Globus pallidus (tissue), 1 donor: ENCODE results near the gene TMEM175.

Source experiments
- DNase-seq: peaks from one replicate; pipeline ENCODE4 v3.0.0-alpha.2; 2015; ENCODE audit warnings: low spot score

Gene TMEM175

DNA sequence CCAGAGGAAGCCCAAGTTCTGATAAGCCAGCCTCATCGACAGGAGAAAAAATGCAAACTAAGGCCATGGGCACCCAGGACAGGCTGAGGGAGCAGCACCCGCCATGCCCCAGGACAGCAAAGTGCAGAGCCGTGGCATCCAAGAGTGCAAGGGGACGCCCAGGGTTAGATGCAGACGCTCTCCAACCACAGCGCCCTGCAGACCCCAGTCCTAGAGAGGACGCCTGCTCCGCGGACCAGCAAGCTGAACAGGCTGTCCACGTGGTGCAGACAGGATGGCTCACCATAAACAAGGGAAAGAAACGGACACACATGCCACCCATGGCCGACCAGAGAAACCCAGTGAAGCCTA, 32.7 kb upstream of the TMEM175 start:
- DNase-seq: no peak

DNA sequence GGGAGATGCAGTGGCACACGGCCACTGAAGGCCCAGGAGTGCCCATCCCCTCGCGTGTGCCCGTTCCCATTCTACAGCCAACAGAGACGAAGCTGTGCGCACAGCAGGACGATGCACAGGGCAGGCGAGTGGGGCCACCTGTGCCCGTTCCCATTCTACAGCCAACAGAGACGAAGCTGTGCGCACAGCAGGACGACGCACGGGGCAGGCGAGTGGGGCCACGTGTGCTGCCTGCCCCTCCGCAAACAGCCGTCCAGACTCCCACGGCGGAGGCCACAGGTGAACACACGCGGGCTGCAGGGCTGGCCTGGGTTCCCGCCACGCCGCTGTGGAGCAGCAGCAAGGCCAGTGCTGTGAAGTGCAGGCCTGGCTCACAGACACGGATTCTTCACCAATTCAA, 32.2 kb upstream of the TMEM175 start:
- no peak for DNase-seq

DNA sequence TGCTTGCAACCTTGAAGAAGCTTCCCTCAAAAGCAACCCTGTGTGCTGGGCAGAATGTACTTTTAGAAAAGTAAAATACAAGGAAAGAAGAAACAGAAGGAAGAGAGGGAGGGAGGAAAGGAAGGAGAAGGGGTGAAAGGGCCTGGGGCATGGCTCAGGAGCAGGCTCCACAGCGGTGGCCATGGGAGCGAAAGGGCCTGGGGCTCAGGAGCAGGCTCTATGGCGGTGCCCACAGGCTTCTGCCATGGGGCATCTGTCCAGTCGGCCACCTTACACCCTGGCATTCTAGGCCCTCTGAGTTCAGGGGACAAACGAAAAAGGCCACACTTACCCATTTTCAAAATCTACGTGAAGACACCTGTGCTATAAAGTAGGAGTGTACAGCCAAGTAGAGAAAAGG, 31.5 kb upstream of the TMEM175 start:
- DNase-seq: no peak

DNA sequence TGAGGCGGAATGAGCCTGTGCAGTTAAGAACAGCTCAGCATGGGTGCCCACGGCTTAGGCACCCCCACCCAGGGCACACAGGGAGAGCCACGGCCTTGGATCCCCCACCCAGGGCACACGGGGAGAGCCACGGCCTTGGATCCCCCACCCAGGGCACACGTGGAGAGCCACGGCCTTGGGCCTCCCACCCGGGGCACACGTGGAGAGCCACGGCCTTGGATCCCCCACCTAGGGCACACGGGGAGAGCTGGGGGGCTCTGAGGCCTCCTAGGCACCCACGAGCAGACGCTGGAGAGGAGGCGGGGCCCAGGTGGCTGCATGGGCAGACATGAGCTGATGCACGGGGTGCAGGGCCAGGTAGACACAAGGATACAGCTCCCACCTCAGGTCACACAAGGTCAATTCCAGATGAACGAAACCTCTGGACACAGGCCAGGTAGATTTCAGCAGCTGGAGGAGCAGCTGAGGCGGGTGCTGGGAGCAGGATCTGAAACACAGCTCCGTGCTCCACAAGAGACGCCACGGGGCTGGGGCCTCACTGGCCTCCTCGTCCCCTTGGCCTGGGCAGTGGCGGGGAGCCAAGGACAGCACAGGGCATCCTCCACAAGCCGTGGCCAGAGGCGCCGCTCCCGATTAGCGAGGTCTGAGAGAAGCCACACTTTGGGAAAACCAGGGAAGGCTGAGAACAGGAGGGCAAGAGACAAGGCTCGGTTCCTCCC, 30.9 kb upstream of the TMEM175 start:
- no peak for DNase-seq

DNA sequence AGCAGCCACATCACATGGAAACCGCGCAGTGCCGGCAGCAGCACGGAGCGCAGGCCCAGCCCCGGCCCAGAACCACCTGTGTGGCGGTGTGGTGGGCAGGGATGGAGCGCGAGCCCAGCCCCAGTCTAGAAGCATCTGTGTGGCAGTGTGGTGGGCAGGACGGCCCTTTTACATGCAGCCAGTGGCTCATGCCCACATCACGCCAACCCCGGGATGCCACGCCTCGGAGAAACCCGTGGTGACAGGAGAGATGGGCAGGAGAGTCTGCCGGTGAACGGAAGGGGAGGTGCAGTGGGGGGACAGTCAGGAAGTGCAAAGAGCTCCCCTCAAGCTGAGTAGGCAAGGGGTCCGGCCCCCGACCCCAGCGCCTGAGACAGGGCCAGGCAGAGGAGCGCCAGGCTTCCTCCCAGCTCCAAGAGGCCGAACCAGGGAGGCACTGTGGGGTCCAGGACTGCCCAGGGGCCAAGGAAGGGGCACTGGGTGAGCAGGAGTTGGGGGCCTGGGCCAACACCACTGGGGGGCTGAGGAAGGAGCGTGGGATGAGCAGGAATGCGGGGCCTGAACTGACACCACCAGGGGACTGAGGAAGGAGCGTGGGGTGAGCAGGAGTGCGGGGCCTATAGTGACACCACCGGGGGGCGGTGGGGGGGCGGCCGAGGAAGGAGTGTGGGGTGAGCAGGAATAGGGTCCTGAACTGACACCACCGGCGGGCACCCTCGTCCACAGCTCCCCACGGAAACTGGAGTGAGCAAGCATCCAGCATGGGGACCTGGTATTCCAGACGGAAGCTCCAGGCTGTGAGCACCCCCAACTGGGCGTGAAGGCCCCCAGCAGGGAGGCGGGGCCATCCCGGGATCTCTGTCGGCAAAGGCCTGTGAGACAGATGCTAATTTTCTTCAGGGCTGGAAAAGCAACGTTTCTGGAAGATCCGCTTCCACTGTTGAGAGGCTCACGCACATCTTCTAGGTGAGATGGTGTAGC, 28.9 kb upstream of the TMEM175 start:
- DNase-seq: no peak

DNA sequence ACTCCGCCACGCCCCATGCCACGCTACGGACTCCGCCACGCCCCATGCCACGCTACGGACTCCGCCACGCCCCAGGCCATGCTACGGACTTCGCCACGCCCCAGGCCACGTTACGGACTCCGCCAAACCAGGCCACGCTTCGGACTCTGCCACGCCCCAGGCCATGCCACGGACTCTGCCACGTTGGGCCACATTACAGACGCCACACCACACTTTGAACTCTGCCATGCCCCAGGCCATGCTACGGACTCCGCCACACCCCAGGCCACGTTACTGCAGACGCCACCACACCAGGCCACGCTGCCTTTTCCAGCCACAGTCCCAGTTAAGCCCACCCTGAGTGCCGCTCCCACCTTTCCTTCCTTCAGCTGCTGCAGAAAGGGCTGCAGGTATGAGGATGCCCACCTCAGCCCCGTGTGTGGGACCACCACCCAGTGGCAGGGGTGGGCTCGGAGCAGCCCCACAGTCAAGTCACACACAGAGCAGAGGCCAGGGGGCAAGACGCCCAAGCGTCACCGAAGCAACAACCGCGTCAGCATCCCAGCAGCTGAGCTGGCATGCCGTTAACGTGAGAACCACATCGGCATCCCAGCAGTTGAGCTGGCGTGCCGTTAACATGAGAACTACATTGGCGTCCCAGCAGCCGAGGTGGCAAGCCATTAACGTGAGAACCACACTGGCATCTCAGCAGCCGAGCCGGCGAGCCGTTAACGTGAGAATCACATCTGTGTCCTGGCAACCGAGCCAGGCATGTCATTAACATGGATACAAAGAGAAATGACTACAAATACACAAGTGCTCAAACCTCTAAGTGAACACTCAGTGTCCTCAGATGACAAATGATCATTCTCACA, 26.5 kb upstream of the TMEM175 start:
- DNase-seq: no peak

DNA sequence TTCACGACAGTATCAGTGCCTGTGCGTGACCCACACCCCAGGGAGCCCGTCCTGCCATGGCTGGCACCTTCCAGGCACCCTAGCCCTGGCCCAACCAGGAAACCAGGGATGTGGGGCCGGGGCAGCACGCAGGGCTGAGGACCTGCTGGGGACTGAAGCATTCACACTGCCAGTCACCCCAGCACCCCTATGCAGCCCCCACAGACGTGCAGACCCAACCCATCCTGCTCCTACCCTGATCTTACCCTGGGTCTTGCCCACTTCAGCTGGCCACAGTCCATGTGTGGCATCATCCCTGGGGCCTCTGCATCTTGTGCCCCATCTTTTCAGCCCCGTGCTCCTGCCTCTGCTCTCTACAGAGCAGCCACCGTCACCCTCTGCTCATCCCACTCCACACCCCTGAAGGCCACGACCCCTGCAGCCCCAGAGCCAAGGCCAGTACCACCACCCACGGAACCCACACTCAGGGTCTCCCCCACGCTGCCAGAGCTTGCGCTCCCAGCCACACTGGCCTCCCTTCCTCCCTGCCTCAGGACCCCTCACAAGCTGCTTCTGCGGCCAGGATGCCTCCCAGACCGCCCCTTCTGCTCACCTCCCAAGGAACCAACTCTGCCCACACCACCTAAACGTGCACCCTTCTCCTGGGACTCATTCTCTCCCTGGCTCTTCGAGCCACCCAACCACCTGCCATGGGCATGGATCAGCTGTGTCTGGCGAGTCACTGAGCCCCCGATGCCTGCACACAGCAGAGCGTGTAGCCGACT, 25.7 kb upstream of the TMEM175 start:
- DNase-seq: no peak

DNA sequence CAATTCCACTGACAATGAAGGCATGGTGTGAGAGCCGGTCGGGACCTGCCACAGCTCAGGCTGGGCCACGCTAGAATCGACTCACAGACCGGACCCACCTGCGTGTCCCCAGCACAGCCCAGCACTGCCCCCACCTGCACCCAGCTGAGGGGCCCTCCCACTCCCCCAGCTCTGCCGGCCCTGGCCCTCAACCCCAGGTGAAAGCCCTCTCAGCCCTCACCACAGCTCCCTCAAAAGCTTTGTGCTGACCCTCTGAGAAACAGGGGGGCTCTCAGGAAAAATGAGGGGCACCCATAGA, 25.2 kb upstream of the TMEM175 start:
- DNase-seq: no peak

DNA sequence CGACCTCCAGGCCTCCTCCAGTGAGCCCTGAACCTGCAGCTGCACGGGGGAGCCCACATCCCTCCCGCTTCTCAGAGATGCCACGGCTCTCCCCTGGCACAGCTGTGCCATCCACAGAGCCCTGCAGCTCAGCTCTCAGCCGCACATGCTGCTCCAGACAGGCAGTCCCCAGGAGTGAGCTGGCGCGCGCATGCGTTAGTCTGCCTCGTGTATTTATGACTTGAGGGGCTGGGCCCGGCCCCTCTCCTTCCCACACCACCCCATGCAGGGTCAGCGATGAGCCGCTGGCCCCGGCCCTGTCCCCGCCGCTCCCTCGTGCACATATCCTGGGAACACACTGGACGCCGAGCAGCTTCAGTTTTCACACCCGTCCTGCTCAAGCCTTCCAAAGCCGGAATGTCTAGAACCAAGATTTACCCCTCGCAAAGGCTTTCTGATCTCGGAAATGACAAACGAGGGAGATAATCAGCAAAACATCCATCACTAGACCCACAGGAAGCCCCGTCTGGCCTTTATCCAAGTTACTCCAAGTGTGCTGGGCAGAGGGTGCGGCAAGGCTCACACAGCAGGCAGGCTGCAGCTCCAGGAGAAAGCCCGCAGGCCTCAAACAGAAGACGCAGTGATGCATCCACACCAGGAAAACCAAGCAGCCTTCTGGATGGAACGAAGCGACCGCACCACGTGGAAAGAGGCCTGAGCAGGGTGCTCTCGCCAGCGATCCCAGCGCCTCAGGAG, 24.4 kb upstream of the TMEM175 start:
- no peak for DNase-seq

DNA sequence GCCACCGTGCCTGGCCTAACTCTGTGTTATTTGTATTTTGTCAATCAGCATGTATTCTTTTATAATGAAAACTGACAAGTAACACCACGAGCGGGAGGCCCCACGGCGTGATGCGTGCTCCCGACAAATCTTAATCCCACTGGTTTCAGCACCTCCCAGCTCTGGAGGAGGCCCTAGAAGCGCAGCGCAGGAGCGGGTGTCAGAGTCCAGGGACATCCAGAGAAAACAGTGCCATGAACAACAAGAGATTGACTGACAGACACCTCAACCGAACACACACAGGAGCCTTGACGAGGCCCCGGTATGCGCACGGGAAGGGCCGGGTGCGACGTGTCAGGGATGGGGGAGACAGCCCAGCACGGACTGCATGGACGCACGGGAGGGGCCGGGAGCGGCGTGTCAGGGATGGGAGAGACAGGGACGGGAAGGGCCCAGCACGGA, 23.1 kb upstream of the TMEM175 start:
- DNase-seq: no peak

DNA sequence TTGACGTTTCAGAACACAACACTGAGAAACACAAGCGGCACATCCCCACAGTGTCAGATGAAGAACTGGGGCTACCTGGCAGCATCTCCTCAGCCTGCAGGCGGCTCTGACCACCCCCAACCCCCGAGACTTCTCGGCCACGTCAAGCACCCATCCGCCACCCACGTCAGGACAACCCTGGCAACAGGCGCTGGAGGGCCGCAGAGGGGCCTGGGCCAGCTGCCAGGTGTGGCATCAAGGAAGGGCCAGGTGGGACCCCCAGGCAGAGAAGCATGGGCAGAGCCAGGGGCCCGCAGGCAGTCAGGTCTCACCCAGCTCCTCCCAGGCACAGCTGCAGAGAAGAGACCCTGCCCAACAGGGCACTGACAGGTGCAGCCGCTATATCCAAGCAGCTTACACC, 22.4 kb upstream of the TMEM175 start:
- no peak for DNase-seq

DNA sequence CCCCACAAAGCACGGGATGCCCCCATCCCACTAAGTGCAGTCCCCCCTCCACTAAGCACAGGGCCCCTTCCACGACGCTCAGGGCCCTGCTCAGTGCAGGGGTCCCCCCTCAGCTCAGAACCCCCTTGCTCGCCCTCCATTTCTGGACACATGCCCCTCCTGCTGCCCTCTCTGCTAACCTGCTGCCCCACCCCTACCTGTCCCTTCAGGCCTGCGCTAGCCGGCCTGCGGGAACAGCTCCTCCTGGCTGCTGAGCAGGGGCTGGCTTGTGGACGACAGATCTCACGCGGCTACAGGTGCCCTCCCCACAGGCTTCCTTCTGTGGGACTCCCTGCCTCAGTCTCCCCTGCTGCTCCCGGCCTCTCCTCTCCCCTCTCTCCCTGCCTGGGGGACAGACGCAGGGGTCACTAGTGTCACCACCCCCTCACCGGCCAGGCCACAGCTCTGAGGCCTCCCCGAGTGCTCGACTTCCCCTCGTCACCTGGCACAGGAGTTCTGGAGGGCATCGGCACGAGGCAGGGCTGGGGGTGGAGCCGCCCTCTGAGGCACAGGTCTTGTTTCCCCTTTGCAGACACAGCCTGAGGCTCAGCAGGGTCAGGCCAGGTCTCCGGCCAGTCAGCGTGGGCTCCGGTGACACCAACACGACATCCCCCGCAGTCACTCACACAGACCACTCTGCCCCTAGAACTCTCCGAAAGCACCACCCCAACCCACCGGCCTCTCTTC, 21.7 kb upstream of the TMEM175 start:
- no peak for DNase-seq

DNA sequence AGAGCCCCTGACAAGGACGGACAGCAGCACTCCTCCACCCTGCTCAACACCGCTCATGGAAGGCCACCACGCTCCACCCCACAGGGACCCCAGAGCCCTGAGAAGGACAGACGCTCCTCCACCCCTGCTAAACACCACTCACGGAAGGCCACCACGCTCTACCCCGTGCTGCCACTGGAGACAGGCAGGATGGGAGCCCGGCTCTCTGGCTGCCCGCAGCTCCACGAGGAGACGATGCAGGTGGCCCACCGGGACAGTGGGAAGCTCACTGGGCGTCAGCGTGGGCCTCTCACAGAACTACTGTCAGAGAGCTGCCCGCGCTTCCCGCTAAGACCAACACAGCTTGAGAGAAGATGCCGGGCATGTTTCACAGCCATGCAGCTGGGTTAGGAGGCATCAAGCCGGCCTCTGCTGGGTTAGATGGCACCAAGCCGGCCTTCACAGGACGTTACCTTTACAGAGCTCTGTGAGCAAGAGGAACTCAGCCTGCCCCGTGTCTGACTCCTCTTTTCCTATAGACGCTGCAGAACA, 21.0 kb upstream of the TMEM175 start:
- DNase-seq: no peak

DNA sequence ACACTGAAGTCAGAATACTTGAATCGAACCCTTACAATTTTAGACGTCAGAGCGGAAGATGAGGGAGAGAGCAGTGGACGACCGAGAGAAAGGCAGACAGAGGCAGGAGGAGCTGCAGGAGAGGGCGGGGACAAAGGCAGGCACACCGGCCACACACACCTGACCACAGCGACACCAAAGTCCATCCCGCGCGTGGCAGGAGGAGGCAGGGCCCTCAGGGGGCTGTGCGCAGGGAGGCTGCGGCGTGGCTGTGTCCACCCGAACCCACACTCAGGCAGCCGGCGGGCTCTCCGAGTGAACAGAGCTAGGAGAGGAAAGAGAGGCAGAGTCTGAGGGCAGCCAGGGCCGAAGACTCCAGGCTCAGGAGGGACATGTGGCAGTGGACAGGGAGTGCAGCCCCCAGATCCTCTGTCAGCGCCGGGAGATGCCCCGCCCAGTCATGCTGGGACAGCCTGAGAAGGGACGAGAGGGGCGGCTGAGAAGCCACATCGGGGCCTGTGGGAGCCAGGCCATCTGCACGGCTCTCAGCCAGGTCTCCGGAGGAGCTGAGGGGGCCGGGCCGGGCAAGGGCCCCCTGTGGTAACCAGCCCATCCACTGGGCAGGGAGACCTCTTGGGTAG, 20.3 kb upstream of the TMEM175 start:
- DNase-seq: no peak

DNA sequence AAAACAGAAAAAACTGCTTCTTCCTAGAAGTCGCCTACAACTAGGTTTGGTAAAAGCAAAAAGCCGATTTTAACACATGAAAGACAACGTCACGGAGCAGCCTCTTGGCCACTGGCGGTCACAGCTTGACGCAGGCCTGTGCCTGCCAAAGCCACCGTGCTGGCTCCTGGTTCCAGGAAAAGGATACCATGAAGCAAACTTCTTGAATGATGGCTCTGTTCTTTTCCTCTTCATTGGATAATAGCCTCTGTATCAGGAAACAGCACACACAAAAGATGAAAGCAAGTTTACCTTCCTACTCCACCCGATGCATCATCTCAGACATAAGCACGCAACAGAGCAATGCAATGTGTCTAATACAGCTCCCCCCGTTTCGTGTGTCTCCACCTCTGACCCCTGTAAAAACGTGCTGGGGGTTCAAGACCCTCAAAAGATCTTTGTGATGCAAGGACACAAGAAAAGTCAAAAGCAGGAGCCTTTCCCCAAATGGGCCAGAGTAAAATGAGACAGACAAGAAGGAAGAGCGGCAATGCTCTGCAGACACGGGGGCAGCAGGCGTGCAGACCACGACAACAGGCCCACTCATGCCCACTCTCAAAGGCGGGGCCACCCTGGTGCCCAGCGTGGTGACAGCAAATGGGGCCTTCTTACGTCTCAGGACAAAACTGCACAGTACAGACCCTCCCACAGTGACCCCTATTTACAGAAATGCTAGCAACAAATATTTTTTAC, 19.5 kb upstream of the TMEM175 start:
- DNase-seq: peak; percentile 46

DNA sequence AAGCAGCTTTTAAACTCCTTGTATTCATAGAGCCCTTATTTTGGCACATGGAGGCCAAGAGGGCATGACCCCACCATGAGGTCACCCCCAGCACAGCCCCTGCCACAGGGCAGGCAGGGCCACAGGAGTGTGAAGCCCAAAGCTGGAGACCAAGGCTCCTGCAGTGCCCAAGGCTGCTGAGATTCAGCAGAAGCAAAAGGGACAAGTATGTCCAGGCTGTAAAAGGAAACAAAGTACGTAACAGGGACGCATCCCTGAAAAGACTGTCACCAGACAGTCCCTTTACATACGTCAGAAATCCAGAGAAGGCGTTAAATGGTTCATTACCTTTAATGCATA, 19.0 kb upstream of the TMEM175 start:
- no peak for DNase-seq

DNA sequence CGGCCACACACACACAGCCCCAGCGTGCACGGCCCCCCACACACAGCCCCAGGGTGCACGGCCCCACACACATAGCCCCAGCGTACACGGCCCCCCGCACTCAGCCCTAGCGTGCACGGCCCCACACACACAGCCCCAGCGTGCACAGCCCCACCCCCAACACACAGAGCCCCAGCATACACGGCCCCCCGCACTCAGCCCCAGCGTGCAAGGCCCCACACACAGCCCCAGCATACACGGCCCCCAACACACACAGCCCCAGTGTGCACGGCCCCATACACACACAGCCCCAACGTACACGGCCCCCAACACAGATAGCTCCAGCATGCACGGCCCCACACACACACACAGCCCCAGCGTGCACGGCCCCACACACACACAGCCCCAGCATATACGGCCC, 17.7 kb upstream of the TMEM175 start:
- DNase-seq: no peak

DNA sequence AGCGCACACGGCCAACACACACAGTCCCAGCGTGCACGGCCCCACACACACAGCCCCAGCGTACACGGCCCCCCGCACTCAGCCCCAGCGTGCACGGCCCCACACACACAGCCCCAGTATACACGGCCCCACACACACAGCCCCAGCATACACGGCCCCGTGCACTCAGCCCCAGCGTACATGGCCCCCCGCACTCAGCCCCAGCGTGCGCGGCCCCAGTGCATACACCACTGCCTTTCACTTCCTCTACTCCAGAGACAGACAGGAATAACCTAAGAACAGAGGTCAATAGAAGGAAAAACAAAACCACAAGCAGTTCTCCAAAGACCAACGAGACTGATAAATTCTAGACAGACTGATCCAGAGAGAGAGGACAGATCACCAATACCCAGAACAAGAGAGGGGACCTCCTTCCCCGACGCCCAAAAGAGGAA, 17.2 kb upstream of the TMEM175 start:
- no peak for DNase-seq

DNA sequence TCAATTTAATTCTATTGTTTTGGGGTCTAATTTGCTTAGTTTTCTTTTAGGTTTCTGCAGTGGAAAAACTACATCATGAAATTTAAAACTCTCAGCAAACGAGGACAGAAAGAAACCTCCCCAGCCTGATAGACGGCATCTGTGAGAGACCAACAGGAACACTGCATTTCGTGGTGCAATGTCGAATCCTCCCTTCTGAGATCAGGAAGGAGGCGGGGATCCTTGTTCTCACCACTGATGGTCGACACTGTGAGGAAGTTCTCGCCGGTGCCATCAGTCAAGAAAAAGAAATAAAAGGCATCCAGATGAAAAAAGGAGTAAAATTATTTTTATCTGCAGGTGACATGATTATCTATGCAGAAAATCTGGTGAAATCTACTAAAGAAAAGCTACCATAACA, 16.7 kb upstream of the TMEM175 start:
- DNase-seq: no peak
